ENCODE results near the gene SRPRB. TPM values are rescaled to one million over a fixed set of nuclear protein-coding genes. Genes with fewer than 3 reads are reported as not detected.
"Not testable (repeated sequence)": the region's sequence is repeated elsewhere in the genome, so short reads cannot be mapped to it uniquely, and the experiment has no call there.

SRPRB gene
- polyA plus RNA-seq, 4 donors, result 51.1 to 59.3 (median 53.4) TPM

DNA sequence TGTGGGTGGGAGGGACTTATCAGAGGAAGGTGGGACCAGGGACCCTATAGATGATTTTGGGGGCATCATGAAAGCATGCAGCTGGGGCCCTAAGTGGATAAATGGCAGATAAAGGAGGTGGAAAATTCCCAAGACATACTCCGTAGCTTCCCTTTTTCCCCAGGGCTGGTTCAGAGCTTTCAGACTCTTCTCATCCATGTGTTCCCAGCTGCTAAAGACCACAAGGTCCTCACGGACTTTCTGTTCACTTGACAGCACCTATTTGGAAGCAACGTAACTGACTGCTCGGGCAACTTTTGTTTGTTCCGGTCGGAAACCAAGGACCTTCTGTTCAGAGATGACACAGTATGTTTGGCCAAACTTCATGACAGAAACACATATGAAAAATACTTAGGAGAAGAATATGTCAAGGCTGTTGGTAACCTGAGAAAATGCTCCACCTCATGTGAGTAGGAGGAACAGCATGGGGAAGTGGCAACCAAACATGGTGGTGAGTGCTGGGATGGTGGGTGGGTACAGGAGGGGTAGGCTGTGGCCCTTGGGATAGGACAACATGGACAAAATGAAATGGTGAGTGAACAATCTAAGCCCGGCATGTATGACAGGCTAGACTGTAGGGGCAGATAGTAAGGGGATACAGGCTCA, 28.7 kb upstream of the SRPRB start:
- no peak for DNase-seq (ENCODE audit: low read depth in 4 of 4, low spot score in 3 of 4)

DNA sequence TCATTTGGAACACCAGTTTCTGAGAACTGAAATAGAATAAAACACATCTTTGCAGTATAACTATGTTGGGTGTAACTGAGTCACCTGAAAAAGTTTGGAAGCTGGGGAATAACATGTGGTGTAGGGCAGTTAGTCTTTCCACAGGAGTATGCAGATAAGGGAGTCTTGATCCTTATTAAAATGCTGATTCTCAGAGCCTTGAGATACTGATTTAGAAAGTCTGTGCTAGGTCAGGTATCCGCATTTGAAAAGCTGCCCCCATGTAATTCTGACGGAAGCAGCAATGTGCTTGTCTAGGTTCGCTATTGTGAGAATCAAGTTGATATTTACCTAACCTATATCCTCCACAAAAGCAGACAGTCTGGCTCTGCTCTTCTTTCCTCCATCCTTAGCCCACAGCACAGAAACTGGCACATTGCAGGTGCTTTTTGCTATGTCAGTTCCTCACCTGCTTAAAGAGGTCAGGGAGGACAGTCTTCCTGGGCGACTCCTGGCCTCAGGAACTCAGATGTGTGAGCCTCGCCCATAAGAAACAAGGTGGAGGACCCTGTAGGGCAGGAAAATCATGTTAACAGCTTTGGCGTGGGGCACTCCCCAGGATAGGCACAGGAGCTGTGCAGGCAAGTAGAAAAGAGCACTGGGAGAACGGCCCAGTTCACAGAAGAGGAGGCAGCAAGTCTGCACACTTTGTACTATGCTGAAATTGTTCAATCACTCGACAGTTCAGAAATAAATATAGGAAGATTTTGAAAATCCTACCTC, 27.6 kb upstream of the SRPRB start:
- no peak for DNase-seq (ENCODE audit: low read depth in 4 of 4, low spot score in 3 of 4)

DNA sequence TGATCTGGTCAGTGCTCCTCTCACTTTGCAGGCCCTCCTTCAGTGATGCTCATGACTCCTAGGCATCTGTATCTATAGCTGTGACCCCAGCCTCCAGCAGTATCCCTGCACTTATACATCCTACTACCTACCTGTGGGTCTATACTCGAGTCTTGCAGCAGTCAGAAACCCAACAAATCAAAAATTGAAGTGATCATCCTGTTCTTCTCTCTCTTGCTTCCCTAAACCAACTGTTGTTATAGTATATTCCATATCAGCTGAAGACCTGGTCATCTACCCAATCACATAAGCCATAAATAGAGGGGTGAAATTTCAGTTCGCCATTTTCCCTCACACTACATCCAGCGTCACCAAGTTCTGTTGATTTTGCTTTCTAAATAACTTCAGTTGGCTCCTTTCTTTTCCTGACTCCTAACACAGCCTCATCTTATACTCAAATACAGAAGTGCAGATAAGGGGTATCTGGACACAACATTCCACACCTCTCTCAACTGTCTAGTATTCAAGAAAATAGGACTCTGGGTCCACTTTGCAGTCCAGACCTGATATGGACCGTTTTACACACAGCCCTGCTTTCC, 25.9 kb upstream of the SRPRB start:
- no peak for DNase-seq (ENCODE audit: low read depth in 4 of 4, low spot score in 3 of 4)

- not testable (repeated sequence) for DNase-seq (ENCODE audit: low read depth in 4 of 4, low spot score in 3 of 4)
Measured at GRCh38 chr3:133780756-133781155, 24.9 kb upstream of the SRPRB start.

DNA sequence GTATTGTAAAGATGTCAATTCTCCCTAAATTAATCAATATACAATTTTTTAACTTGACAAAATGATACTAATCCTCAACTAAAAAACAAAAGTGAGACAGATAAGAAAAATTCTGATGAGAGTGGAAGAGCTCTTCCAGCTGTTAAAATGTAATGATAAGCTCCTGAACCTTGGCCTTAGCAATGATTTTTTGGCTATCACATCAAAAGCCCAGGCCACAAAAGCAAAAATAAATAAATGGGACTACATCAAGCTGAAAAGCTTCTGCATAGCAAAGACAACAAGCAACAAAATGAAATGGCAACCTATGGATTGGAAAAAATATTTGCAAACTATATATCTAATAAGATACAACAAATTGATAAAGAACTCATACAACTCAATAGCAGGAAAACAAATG, 24.0 kb upstream of the SRPRB start:
- no peak for DNase-seq (ENCODE audit: low read depth in 4 of 4, low spot score in 3 of 4)

- no peak for DNase-seq (ENCODE audit: low read depth in 4 of 4, low spot score in 3 of 4)
Measured at GRCh38 chr3:133782454-133782853, 23.2 kb upstream of the SRPRB start.

- DNase-seq (ENCODE audit: low read depth in 4 of 4, low spot score in 3 of 4), result no peak
Measured at GRCh38 chr3:133783762-133784161, 21.9 kb upstream of the SRPRB start.

GRCh38 chr3:133788024-133788423, 17.6 kb upstream of the SRPRB start:
- no peak for DNase-seq (ENCODE audit: low read depth in 4 of 4, low spot score in 3 of 4)

- DNase-seq (ENCODE audit: low read depth in 4 of 4, low spot score in 3 of 4), result no peak
Measured at GRCh38 chr3:133792171-133792763, 13.3 kb upstream of the SRPRB start.

DNA sequence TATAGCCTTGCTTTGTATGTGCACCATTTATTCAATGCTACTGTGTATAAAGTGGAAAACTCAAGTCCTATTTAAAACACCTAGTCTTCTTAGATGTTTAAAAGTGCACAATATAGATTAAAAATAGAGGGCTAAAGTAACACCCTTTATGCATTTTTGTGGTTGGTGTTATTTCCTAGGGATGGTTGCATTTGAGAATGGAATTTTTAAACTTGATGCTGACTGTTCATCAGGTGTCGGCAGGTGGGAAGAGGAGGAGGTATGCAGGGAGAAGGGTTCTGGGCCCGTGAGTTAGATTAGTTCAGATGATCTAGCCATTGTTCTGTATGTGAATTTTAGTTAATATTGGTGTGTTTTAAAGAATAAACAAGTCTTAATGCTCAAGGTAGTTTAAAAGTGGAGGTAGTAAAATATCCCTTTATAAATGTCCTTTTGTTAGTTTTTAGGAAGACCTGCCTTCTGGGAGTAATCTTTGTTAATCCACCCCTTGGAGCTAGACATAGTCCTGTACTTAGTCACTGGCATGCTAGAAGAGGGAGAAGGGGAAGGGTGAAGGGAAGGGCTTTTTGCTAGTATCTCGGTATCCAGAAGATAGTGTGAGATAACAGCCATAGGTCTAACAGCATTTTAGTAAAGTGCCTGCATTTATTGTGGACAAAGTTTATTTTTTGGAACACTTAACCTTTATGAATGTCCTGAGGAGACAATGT, 8.1 kb upstream of the SRPRB start:
- no peak for DNase-seq (ENCODE audit: low read depth in 4 of 4, low spot score in 3 of 4)

DNA sequence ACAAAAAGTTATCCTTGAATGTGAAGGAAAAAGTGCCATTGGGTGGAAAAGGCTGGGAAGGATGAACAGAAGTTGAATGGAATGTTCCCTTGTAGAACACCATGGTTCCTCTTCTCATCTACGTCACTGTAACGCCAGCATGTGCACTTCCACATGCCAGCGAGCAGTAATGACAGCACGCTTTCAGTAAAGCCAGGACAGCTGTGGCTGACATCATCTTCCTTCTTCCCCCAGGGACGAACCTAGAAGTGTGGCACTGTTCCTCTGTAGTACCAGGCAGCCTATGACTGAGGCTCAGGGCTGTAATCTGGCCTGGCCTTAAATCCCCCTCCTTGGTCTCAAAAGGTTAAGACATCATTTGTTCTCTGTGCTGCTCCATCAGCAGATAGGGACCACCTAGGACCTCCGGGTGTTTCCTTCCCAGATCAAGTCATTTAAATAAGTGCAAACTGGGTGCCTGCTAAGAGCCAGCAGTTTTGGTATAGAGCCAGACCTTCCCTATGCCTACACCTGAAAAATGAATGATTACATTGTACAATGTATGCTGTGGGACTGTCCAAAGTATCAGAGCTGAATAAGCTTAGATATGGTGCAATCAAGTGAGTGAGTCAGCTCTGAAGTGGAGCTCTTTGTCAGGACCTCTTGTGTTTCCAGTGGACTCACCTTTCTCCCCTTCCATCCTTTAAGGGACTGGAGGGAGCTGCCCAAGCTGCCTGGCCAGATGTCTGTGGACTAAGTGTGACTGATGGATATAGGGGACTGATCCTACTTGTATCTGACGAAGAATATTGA, 5.6 kb upstream of the SRPRB start:
- DNase-seq (ENCODE audit: low read depth in 4 of 4, low spot score in 3 of 4), result no peak

- DNase-seq (ENCODE audit: low read depth in 4 of 4, low spot score in 3 of 4), result no peak
Measured at GRCh38 chr3:133803469-133803868, 2.1 kb upstream of the SRPRB start.

DNA sequence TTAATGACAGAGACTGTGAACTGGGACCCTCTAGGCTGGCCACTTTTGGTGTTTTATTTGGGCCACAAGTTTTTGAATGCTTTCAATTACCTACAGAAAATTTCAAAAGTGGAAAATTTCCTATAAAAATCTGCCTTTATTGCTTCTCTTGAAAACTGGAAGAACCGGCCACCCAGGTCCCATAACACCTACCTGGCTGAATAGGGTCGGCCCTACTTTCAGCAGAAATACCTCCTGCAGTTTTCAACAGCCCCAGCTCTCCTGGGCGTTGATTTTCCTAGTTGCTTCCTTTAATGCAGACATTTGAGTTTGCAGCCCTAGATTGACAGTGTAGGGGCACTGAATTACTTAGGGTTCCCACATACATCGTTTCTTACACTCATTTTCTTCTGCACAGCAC, 719 bp upstream of the SRPRB start:
- DNase-seq (ENCODE audit: low read depth in 4 of 4, low spot score in 3 of 4), result no peak

DNA sequence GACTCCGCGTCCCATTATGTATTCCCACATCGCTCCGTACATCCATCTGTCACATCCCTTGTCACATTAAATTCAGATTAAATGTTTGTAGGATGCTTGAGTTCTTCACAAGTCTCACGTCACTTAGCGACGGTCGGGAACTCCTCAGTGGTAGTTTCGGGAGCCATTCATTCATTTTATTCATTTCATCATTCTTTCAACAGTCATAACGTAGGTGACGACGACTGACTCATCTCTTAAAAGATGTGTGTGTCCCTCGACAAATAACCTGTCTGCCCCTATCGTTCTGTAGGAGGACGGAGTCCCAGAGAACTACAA, 272 bp upstream of the SRPRB start:
- DNase-seq (ENCODE audit: low read depth in 4 of 4, low spot score in 3 of 4), result no peak

- DNase-seq (ENCODE audit: low read depth in 4 of 4, low spot score in 3 of 4), result no peak
Measured at GRCh38 chr3:133812872-133813271, 7.3 kb downstream of the SRPRB start.

GRCh38 chr3:133815386-133815785, 9.8 kb downstream of the SRPRB start:
- DNase-seq (ENCODE audit: low read depth in 4 of 4, low spot score in 3 of 4), result no peak

GRCh38 chr3:133820129-133820528, 14.5 kb downstream of the SRPRB start:
- no peak for DNase-seq (ENCODE audit: low read depth in 4 of 4, low spot score in 3 of 4)

DNA sequence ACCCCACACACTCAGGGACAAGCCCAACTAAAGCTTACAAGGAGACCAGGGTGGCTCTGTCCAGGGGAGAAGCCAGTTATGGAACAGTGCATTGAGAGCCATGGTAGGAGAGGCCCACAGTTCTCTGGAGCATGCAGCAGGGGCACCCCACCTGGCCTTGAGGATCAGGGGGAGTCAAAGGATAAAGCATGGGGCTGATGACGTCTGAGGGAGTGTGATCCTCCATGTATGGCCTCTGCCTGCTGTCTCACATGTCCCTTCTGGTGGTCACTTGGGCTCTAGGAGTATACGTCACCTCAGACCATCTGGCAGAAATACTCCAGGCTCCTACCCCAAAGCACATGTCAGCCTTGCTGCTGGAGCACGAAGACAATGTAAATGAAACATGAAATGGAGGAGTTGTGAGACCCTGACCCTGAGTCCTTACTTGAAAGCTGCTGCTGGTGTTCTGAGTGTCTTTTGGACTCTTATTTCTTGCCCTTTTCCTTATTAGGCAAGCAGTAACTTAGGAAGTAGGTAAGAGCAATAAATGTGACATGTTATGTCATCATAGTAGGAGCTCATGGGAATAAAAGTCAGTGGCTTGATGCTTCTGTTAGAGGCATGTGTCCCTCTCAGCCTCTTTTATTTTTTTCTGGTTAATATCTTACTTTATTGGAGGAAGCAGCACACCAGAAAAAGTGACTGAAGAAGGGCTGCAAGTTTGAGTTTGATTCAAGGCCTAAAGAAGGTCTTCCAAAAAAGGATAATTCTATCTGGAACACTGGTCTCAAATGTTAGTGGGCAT, 15.5 kb downstream of the SRPRB start:
- no peak for DNase-seq (ENCODE audit: low read depth in 4 of 4, low spot score in 3 of 4)

- DNase-seq (ENCODE audit: low read depth in 4 of 4, low spot score in 3 of 4), result no peak
Measured at GRCh38 chr3:133821767-133822638, 16.4 kb downstream of the SRPRB start.

All from right renal pelvis (tissue), 4 donors.